Liver (tissue), 9 donors: ENCODE data around the gene PHAX. TPM values are rescaled to one million over a fixed set of nuclear protein-coding genes. Genes with fewer than 3 reads are reported as not detected.

Source experiments
- DNase-seq: peaks from one replicate; pipeline ENCODE4 v3.0.0-alpha.2; 2017; ENCODE audit warnings: low spot score
- H3K27ac ChIP-seq, 2 donors: one replicate each; pipeline ENCODE4 v1.7.0; 2013; ENCODE audit warnings: inconsistent platforms in 2 of 2, low read length in 2 of 2, control low read depth in 1 of 2, low read depth in 1 of 2, mild to moderate bottlenecking in 1 of 2
- H3K27me3 ChIP-seq, 4 donors: one replicate each; pipeline versions ENCODE4 v1.6.1 to v1.7.0; 2013; ENCODE audit warnings: low read length in 3 of 4, inconsistent platforms in 1 of 4, mild to moderate bottlenecking in 1 of 4, moderate library complexity in 1 of 4; ENCODE audit not compliant: control insufficient read depth in 4 of 4, insufficient read depth in 4 of 4
- H3K36me3 ChIP-seq, 4 donors: one replicate each; pipeline versions ENCODE4 v1.6.1 to v1.7.0; 2013; ENCODE audit warnings: low read length in 3 of 4, mild to moderate bottlenecking in 3 of 4, low read depth in 1 of 4, moderate library complexity in 1 of 4; ENCODE audit not compliant: control insufficient read depth in 4 of 4, insufficient read depth in 3 of 4
- H3K4me1 ChIP-seq, 4 donors: one replicate each; pipeline versions ENCODE4 v1.6.1 to v1.7.0; 2013; ENCODE audit warnings: low read length in 3 of 4, mild to moderate bottlenecking in 3 of 4, moderate library complexity in 1 of 4; ENCODE audit not compliant: control insufficient read depth in 4 of 4, insufficient read depth in 4 of 4
- H3K4me3 ChIP-seq, 3 donors: one replicate each; pipeline versions ENCODE4 v1.6.1 to v1.7.0; 2013; ENCODE audit warnings: low read length in 3 of 3, control low read depth in 1 of 3, low read depth in 1 of 3, mild to moderate bottlenecking in 1 of 3
- H3K9ac ChIP-seq, 2 donors: one replicate each; pipeline ENCODE4 v1.7.0; 2013; ENCODE audit warnings: low read length in 2 of 2, mild to moderate bottlenecking in 2 of 2, moderate library complexity in 2 of 2, control low read depth in 1 of 2, low read depth in 1 of 2
- H3K9me3 ChIP-seq, 4 donors: one replicate each; pipeline versions ENCODE4 v1.6.1 to v1.7.0; 2013; ENCODE audit warnings: low read length in 3 of 4; ENCODE audit not compliant: control insufficient read depth in 4 of 4
- ATF3 ChIP-seq: IDR thresholded peaks from 2 replicates; pipeline ENCODE4 v1.6.1; 2016; ENCODE audit warnings: antibody characterized with exemption
- CTCF ChIP-seq: fragments of 150-350 bp; IDR thresholded peaks from 2 replicates; pipeline ENCODE4 v1.5.1; 2017; ENCODE audit warnings: improper control_type of control experiment, low read depth, low read length; ENCODE audit not compliant: missing input control
- EGR1 ChIP-seq, 2 donors: IDR thresholded peaks; 2 replicates each; pipeline ENCODE4 v1.6.1; 2016 to 2018; ENCODE audit warnings: antibody characterized with exemption in 2 of 2, low read depth in 2 of 2
- FOXA1 ChIP-seq: IDR thresholded peaks from 2 replicates; pipeline ENCODE4 v1.6.1; 2016; ENCODE audit warnings: antibody characterized with exemption
- FOXA2 ChIP-seq: IDR thresholded peaks from 2 replicates; pipeline ENCODE4 v1.6.1; 2016; ENCODE audit warnings: antibody characterized with exemption
- GABPA ChIP-seq, 2 donors: IDR thresholded peaks in 1 of 2; conservative IDR thresholded peaks in 1 of 2; 2 replicates each; pipeline ENCODE4 v1.6.1; 2016; ENCODE audit warnings: antibody characterized with exemption in 2 of 2, mild to moderate bottlenecking in 1 of 2, moderate library complexity in 1 of 2
- HNF4A ChIP-seq, 2 donors: conservative IDR thresholded peaks; 2 replicates each; pipeline ENCODE4 v1.6.1; 2016; ENCODE audit warnings: antibody characterized with exemption in 2 of 2, mild to moderate bottlenecking in 2 of 2
- HNF4G ChIP-seq: IDR thresholded peaks from 2 replicates; pipeline ENCODE4 v1.6.1; 2016; ENCODE audit warnings: antibody characterized with exemption
- JUND ChIP-seq, 2 donors: IDR thresholded peaks; 2 replicates each; pipeline ENCODE4 v1.6.1; 2016; ENCODE audit warnings: antibody characterized with exemption in 2 of 2
- MAX ChIP-seq: IDR thresholded peaks from 2 replicates; pipeline ENCODE4 v1.6.1; 2016; ENCODE audit warnings: antibody characterized with exemption
- NR2F2 ChIP-seq: IDR thresholded peaks from 2 replicates; pipeline ENCODE4 v1.6.1; 2016; ENCODE audit warnings: antibody characterized with exemption
- RAD21 ChIP-seq, 2 donors: IDR thresholded peaks; 2 replicates each; pipeline ENCODE4 v1.6.1; 2016; ENCODE audit warnings: antibody characterized with exemption in 2 of 2, mild to moderate bottlenecking in 2 of 2
- REST ChIP-seq: IDR thresholded peaks from 2 replicates; pipeline ENCODE4 v1.6.1; 2016; ENCODE audit warnings: antibody characterized with exemption, mild to moderate bottlenecking
- RXRA ChIP-seq, 2 donors: IDR thresholded peaks; 2 replicates each; pipeline ENCODE4 v1.6.1; 2017 to 2018; ENCODE audit warnings: antibody characterized with exemption in 2 of 2, mild to moderate bottlenecking in 1 of 2
- SP1 ChIP-seq: IDR thresholded peaks from 2 replicates; pipeline ENCODE4 v1.6.1; 2018; ENCODE audit warnings: antibody characterized with exemption, mild to moderate bottlenecking
- TAF1 ChIP-seq: conservative IDR thresholded peaks from 2 replicates; pipeline ENCODE4 v1.6.1; 2016; ENCODE audit warnings: antibody characterized with exemption, mild to moderate bottlenecking
- YY1 ChIP-seq: IDR thresholded peaks from 2 replicates; pipeline ENCODE4 v1.6.1; 2016; ENCODE audit warnings: antibody characterized with exemption, mild to moderate bottlenecking
- ZBTB33 ChIP-seq: IDR thresholded peaks from 2 replicates; pipeline ENCODE4 v1.6.1; 2016; ENCODE audit warnings: antibody characterized with exemption
- WGBS: extraction: QIAGEN DNeasy Blood & Tissue Kit; methylation state at CpG from one replicate; pipeline ENCODE4 v1.1.7; 2013; 5-methylcytosine and 5-hydroxymethylcytosine counted together
- polyA plus RNA-seq, 2 donors: library from polyadenylated mRNA; stranded (reverse) in 1 of 2; unstranded in 1 of 2; fragments of 200-250 nt in 1 of 2; fragments of >200 nt in 1 of 2; fragmentation: Nextera tagmentation in 1 of 2; extraction: Ambion mirVana in 1 of 2; gene quantifications; one replicate each; pipeline versions ENCODE4 v1.2.1 to v1.2.3, GENCODE V29; 2013 to 2015
- total RNA-seq, 2 donors: library from RNA; depleted of rRNA; stranded (reverse); fragments of >200 nt; gene quantifications; one replicate each; pipeline ENCODE4 v1.2.3, GENCODE V29; 2014
- donor health status: healthy.
- donor health status: healthy.
- donor health status: healthy.
- donor health status: healthy.
- donor health status: healthy.

The PHAX gene
- total and polyA plus RNA-seq, 4 donors = 10.3 to 32.6 (median 25.1) TPM

GRCh38 chr5:126635585-126635984, 34.8 kb downstream of the PHAX start:
- WGBS = 98% methylated on average over 3 of the region's 3 CpGs
- Histone ChIP-seq H3K4me1 (peaks cover 2 to 9% (median 5%) of the 10 kb centered on the region in 4 donors), H3K36me3 (no peaks in the 10 kb centered on the region), H3K9me3 (no peaks in the 10 kb centered on the region), H3K27me3 (no peaks in the 10 kb centered on the region), H3K27ac (no peak overlapping the region), H3K4me3 (no peak overlapping the region), H3K9ac (no peak overlapping the region)
- DNase-seq = no peak
- no peak for TF ChIP-seq RXRA (IDR thresholded peaks at IDR 0.05)
- no peak for TF ChIP-seq ZBTB33
- TF ChIP-seq TAF1 = no peak
- no peak for TF ChIP-seq FOXA2
- no peak for TF ChIP-seq FOXA1
- no peak for TF ChIP-seq CTCF
- no peak for TF ChIP-seq JUND (IDR thresholded peaks at IDR 0.05)
- TF ChIP-seq ATF3 = no peak

- TF ChIP-seq MAX = no peak
- no peak for TF ChIP-seq RXRA (IDR thresholded peaks at IDR 0.05)
- no peak for TF ChIP-seq HNF4G
- no peak for TF ChIP-seq YY1
- TF ChIP-seq SP1 = no peak
- TF ChIP-seq NR2F2 = no peak
- no peak for TF ChIP-seq FOXA2
- no peak for TF ChIP-seq FOXA1
- no peak for TF ChIP-seq TAF1
- TF ChIP-seq EGR1 (IDR thresholded peaks at IDR 0.05; ENCODE audit: low read depth in 2 of 2) = no peak
- H3K9ac ChIP-seq = no peak overlapping the region
- H3K36me3 ChIP-seq = no peaks in the 10 kb centered on the region
- H3K4me1 ChIP-seq = peaks cover 0 to 3% (median 0%) of the 10 kb centered on the region in 4 donors
- WGBS = 84% methylated on average over 1 of the region's 1 CpG
- no peak overlapping the region for H3K27ac ChIP-seq
- H3K27me3 ChIP-seq = no peaks in the 10 kb centered on the region
- DNase-seq = no peak
- H3K4me3 ChIP-seq = no peak overlapping the region
- no peaks in the 10 kb centered on the region for H3K9me3 ChIP-seq
These were observed 36.2 kb downstream of the PHAX start for GRCh38 chr5:126636956-126637355.

- H3K9ac ChIP-seq = no peak overlapping the region
- no peak overlapping the region for H3K27ac ChIP-seq
- no peak for DNase-seq
- no peak overlapping the region for H3K4me3 ChIP-seq
- H3K27me3 ChIP-seq = no peaks in the 10 kb centered on the region
- 94% methylated on average over 1 of the region's 1 CpG for WGBS
- H3K36me3 ChIP-seq = no peaks in the 10 kb centered on the region
- H3K4me1 ChIP-seq = no peaks in the 10 kb centered on the region
- peaks cover 0 to 3% (median 2%) of the 10 kb centered on the region in 4 donors for H3K9me3 ChIP-seq
- TF ChIP-seq EGR1 (IDR thresholded peaks at IDR 0.05; ENCODE audit: low read depth in 2 of 2) = no peak
- no peak for TF ChIP-seq TAF1
- no peak for TF ChIP-seq FOXA2
- no peak for TF ChIP-seq JUND (IDR thresholded peaks at IDR 0.05)
- no peak for TF ChIP-seq SP1
- TF ChIP-seq GABPA (IDR thresholded peaks at IDR 0.05 in 1 of 2, conservative IDR thresholded peaks at IDR 0.05 in 1 of 2) = no peak
- no peak for TF ChIP-seq ATF3
- no peak for TF ChIP-seq NR2F2
- no peak for TF ChIP-seq YY1
- TF ChIP-seq REST = no peak
- TF ChIP-seq MAX = no peak
- no peak for TF ChIP-seq HNF4A (conservative IDR thresholded peaks at IDR 0.05)
- TF ChIP-seq HNF4G = no peak
- no peak for TF ChIP-seq FOXA1
- no peak for TF ChIP-seq RAD21 (IDR thresholded peaks at IDR 0.05)
- no peak for TF ChIP-seq RXRA (IDR thresholded peaks at IDR 0.05)
These were observed 40.1 kb downstream of the PHAX start for GRCh38 chr5:126640866-126641265.
